DMS79 (cell line): ENCODE measurements around the gene RAD21L1.

ENCODE experiments used
- DNase-seq: peaks from one replicate; lab custom pipeline; 2025; lab: John Stamatoyannopoulos, UW

The RAD21L1 gene

GRCh38 chr20:1273366-1273765 lies 47.5 kb downstream of the RAD21L1 start:
- DNase-seq: no peak

GRCh38 chr20:1274485-1275311 lies 48.9 kb downstream of the RAD21L1 start:
- peak; percentile 17 for DNase-seq

- DNase-seq: no peak
Measured at GRCh38 chr20:1275919-1276318, 50.1 kb downstream of the RAD21L1 start.

GRCh38 chr20:1277529-1278322 lies 51.9 kb downstream of the RAD21L1 start:
- DNase-seq: no peak

GRCh38 chr20:1278993-1279392 lies 53.1 kb downstream of the RAD21L1 start:
- no peak for DNase-seq

- no peak for DNase-seq
Measured at GRCh38 chr20:1280195-1281102, 54.6 kb downstream of the RAD21L1 start.

GRCh38 chr20:1281279-1282057 lies 55.6 kb downstream of the RAD21L1 start:
- DNase-seq: no peak

GRCh38 chr20:1282966-1283365 lies 57.1 kb downstream of the RAD21L1 start:
- DNase-seq: no peak

GRCh38 chr20:1283522-1284510 lies 58.0 kb downstream of the RAD21L1 start:
- DNase-seq: no peak

GRCh38 chr20:1286267-1287024 lies 60.6 kb downstream of the RAD21L1 start:
- no peak for DNase-seq

- no peak for DNase-seq
Measured at GRCh38 chr20:1287306-1287705, 61.5 kb downstream of the RAD21L1 start.

- no peak for DNase-seq
Measured at GRCh38 chr20:1287787-1288569, 62.1 kb downstream of the RAD21L1 start.

GRCh38 chr20:1291191-1291741 lies 65.4 kb downstream of the RAD21L1 start:
- no peak for DNase-seq

GRCh38 chr20:1292620-1293019 lies 66.8 kb downstream of the RAD21L1 start:
- DNase-seq: no peak

- no peak for DNase-seq
Measured at GRCh38 chr20:1293641-1294379, 68.0 kb downstream of the RAD21L1 start.

GRCh38 chr20:1294497-1294896 lies 68.7 kb downstream of the RAD21L1 start:
- DNase-seq: no peak

- DNase-seq: no peak
Measured at GRCh38 chr20:1295276-1295930, 69.6 kb downstream of the RAD21L1 start.
